HG02981 (cell line): ENCODE data around the gene CASQ1.

Experiments
- ATAC-seq: cut with Tn5 transposase; IDR thresholded peaks from one replicate; pipeline ENCODE4 v1.9.1; 2021; ENCODE audit warnings: mild to moderate bottlenecking, moderate library complexity; ENCODE audit not compliant: unreplicated experiment

CASQ1 gene

GRCh38 chr1:160189649-160190625, at the start of gene CASQ1:
TSS of gene CASQ1 (plus strand) at chr1:160190575. CDS start at chr1:160190752, 177 bp downstream.
- ATAC-seq = no peak

GRCh38 chr1:160143695-160144094, 46.7 kb upstream of the CASQ1 start:
- no peak for ATAC-seq

GRCh38 chr1:160144921-160145320, 45.5 kb upstream of the CASQ1 start:
- ATAC-seq = no peak

GRCh38 chr1:160146107-160146506, 44.3 kb upstream of the CASQ1 start:
- no peak for ATAC-seq

GRCh38 chr1:160148121-160148520, 42.3 kb upstream of the CASQ1 start:
- ATAC-seq = no peak

GRCh38 chr1:160149233-160149632, 41.1 kb upstream of the CASQ1 start:
- ATAC-seq = no peak

GRCh38 chr1:160149716-160150115, 40.7 kb upstream of the CASQ1 start:
- no peak for ATAC-seq

- no peak for ATAC-seq
Measured at GRCh38 chr1:160151303-160151702, 39.1 kb upstream of the CASQ1 start, which contains the start of gene ATP1A4. TSS of gene ATP1A4 (plus strand) at chr1:160151603. CDS start at chr1:160152041, 438 bp downstream.

- no peak for ATAC-seq
Measured at GRCh38 chr1:160154790-160155189, 35.6 kb upstream of the CASQ1 start.

- ATAC-seq = no peak
Measured at GRCh38 chr1:160156361-160156760, 34.0 kb upstream of the CASQ1 start.

GRCh38 chr1:160157174-160157573, 33.2 kb upstream of the CASQ1 start:
- no peak for ATAC-seq

GRCh38 chr1:160158031-160158430, 32.3 kb upstream of the CASQ1 start:
- ATAC-seq = no peak

- no peak for ATAC-seq
Measured at GRCh38 chr1:160158534-160158933, 31.8 kb upstream of the CASQ1 start.

- ATAC-seq = no peak
Measured at GRCh38 chr1:160159846-160160245, 30.5 kb upstream of the CASQ1 start.

GRCh38 chr1:160161965-160162705, 28.2 kb upstream of the CASQ1 start:
- no peak for ATAC-seq

GRCh38 chr1:160162931-160163330, 27.4 kb upstream of the CASQ1 start:
- ATAC-seq = no peak

- ATAC-seq = no peak
Measured at GRCh38 chr1:160163615-160164014, 26.8 kb upstream of the CASQ1 start.

GRCh38 chr1:160164121-160164520, 26.3 kb upstream of the CASQ1 start:
- ATAC-seq = no peak

- no peak for ATAC-seq
Measured at GRCh38 chr1:160166166-160166868, 24.1 kb upstream of the CASQ1 start.

GRCh38 chr1:160167056-160167455, 23.3 kb upstream of the CASQ1 start:
- no peak for ATAC-seq

- no peak for ATAC-seq
Measured at GRCh38 chr1:160167580-160167979, 22.8 kb upstream of the CASQ1 start.
